Stomach (tissue), 4 donors: ENCODE measurements around the gene RELB.

Experiments
- EP300 ChIP-seq: sonication (generic); formaldehyde crosslinking; IDR thresholded peaks from one replicate; pipeline ENCODE4 v1.6.1; 2017; ENCODE audit warnings: antibody characterized with exemption
- POLR2A ChIP-seq, 4 donors: fragments of 450-650 bp; IDR thresholded peaks; one replicate each; pipeline ENCODE4 v1.6.1; 2016; ENCODE audit warnings: antibody characterized with exemption in 4 of 4, control low read depth in 2 of 4, mild to moderate bottlenecking in 1 of 4, moderate library complexity in 1 of 4
- POLR2AphosphoS5 ChIP-seq, 3 donors: sonication (generic); formaldehyde crosslinking; IDR thresholded peaks; one replicate each; pipeline ENCODE4 v1.6.1; 2016; ENCODE audit warnings: antibody characterized with exemption in 3 of 3
- TF ChIP-seq, protein P1 (sequence below), 7 experiments: fragments of 450-650 bp in 4 of 7; fragments of 200-600 bp in 3 of 7; sonication (generic) in 3 of 7; IDR thresholded peaks; one replicate each; pipeline ENCODE4 v1.5.1; 2016 to 2019; ENCODE audit warnings: antibody characterized with exemption in 7 of 7, control low read depth in 2 of 7, mild to moderate bottlenecking in 1 of 7

DNA sequence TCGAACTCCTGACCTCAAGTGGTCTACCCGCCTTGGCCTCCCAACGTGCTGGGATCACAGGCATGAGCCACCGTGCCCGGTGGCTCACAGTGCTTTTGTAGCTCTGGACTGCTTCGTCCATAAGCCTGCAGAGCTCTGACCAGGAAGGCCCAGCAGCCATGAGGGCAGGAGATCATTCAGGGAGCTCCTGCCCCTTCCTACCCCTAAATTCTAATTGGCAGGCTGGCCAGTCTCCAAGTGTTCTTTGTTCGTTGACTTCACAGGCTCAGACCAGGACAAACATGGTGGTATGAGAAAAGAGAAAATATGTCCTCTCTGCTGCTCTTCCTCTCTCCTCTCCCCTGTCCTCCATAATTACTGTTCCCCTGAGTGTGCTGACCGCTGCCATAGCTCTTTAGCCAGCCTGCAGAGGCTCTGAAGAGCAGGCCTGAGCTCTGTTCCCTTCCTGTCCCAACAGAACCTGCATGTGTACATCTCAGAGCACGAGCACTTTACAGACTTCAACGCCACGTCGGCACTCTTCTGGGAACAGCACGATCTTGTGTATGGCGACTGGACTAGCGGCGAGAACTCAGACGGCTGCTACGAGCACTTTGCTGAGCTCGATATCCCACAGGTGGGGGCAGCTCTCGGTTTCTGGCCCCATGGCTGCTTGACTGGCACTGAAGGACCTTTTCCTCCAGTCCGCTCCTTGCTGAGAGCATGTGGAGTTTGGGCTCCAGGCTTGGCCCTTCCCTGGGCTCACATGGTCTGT, 27.1 kb upstream of the RELB start:
- TF ChIP-seq, protein P1, sequence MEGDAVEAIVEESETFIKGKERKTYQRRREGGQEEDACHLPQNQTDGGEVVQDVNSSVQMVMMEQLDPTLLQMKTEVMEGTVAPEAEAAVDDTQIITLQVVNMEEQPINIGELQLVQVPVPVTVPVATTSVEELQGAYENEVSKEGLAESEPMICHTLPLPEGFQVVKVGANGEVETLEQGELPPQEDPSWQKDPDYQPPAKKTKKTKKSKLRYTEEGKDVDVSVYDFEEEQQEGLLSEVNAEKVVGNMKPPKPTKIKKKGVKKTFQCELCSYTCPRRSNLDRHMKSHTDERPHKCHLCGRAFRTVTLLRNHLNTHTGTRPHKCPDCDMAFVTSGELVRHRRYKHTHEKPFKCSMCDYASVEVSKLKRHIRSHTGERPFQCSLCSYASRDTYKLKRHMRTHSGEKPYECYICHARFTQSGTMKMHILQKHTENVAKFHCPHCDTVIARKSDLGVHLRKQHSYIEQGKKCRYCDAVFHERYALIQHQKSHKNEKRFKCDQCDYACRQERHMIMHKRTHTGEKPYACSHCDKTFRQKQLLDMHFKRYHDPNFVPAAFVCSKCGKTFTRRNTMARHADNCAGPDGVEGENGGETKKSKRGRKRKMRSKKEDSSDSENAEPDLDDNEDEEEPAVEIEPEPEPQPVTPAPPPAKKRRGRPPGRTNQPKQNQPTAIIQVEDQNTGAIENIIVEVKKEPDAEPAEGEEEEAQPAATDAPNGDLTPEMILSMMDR (IDR thresholded peaks at IDR 0.05): no peak
- TF ChIP-seq POLR2AphosphoS5 (IDR thresholded peaks at IDR 0.05) (no peak), POLR2A (IDR thresholded peaks at IDR 0.05) (no peak), EP300 (no peak)
